Measurements from ENCODE around the gene RPS6KL1. TPM values are rescaled to one million over a fixed set of nuclear protein-coding genes. Genes with fewer than 3 reads are reported as not detected.

The RPS6KL1 gene
- total RNA-seq, 1 donor from 2014 or later, result 5.8 TPM

GRCh38 chr14:74954232-74954946 is 31.3 kb upstream of the RPS6KL1 start:
- H3K36me3 Mint-ChIP-seq (ENCODE audit: low read depth), result no peaks in the 10 kb centered on the region
- no peak for DNase-seq (ENCODE audit: low spot score)
- TF ChIP-seq CTCF (IDR thresholded peaks at IDR 0.05), result no peak
- H3K27ac Mint-ChIP-seq (ENCODE audit: unreplicated experiment), result no peak overlapping the region
- H3K9me3 Mint-ChIP-seq (ENCODE audit: low read depth), result no peaks in the 10 kb centered on the region
- no peaks in the 10 kb centered on the region for H3K27me3 Mint-ChIP-seq (ENCODE audit: low read depth)
- H3K4me1 Mint-ChIP-seq (ENCODE audit: low read depth), result peaks cover 9% of the 10 kb centered on the region
- H3K4me3 Mint-ChIP-seq (ENCODE audit: unreplicated experiment), result peak overlapping the region; percentile 51

DNA sequence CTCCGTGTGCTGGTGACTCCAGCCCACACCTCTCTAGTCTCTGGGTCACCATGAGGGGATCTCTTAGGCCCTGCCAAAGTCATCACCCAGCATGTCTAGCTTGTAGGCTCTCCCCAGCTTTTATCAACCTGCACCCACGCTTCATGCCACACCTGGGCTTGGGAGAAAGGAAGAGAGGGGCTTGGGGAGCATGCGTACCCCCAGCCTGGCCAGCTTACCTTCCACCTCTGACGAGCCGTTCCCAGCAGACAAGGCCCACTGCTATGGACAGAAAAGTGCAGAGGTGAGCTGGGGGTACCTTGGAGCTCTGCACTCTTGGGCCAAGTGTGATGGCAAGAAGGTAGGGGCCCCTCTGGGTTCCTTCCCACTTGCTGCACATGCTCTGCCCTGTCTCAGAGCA is 30.6 kb upstream of the RPS6KL1 start:
- peaks cover 9% of the 10 kb centered on the region for H3K4me1 Mint-ChIP-seq (ENCODE audit: low read depth)
- peak overlapping the region; percentile 28 for H3K4me3 Mint-ChIP-seq (ENCODE audit: unreplicated experiment)
- H3K27me3 Mint-ChIP-seq (ENCODE audit: low read depth), result no peaks in the 10 kb centered on the region
- no peak for TF ChIP-seq CTCF (IDR thresholded peaks at IDR 0.05)
- no peak for DNase-seq (ENCODE audit: low spot score)
- no peaks in the 10 kb centered on the region for H3K9me3 Mint-ChIP-seq (ENCODE audit: low read depth)
- H3K36me3 Mint-ChIP-seq (ENCODE audit: low read depth), result no peaks in the 10 kb centered on the region
- no peak overlapping the region for H3K27ac Mint-ChIP-seq (ENCODE audit: unreplicated experiment)

- peaks cover 9% of the 10 kb centered on the region for H3K4me1 Mint-ChIP-seq (ENCODE audit: low read depth)
- H3K27me3 Mint-ChIP-seq (ENCODE audit: low read depth), result no peaks in the 10 kb centered on the region
- H3K36me3 Mint-ChIP-seq (ENCODE audit: low read depth), result no peaks in the 10 kb centered on the region
- no peak for DNase-seq (ENCODE audit: low spot score)
- H3K9me3 Mint-ChIP-seq (ENCODE audit: low read depth), result no peaks in the 10 kb centered on the region
- no peak overlapping the region for H3K27ac Mint-ChIP-seq (ENCODE audit: unreplicated experiment)
- H3K4me3 Mint-ChIP-seq (ENCODE audit: unreplicated experiment), result no peak overlapping the region
- no peak for TF ChIP-seq CTCF (IDR thresholded peaks at IDR 0.05)
These were observed 29.8 kb upstream of the RPS6KL1 start for GRCh38 chr14:74952697-74953484.

GRCh38 chr14:74952180-74952665 is 29.2 kb upstream of the RPS6KL1 start:
- no peak for DNase-seq (ENCODE audit: low spot score)
- no peak overlapping the region for H3K27ac Mint-ChIP-seq (ENCODE audit: unreplicated experiment)
- no peaks in the 10 kb centered on the region for H3K27me3 Mint-ChIP-seq (ENCODE audit: low read depth)
- TF ChIP-seq CTCF (IDR thresholded peaks at IDR 0.05), result no peak
- no peak overlapping the region for H3K4me3 Mint-ChIP-seq (ENCODE audit: unreplicated experiment)
- H3K9me3 Mint-ChIP-seq (ENCODE audit: low read depth), result no peaks in the 10 kb centered on the region
- H3K36me3 Mint-ChIP-seq (ENCODE audit: low read depth), result no peaks in the 10 kb centered on the region
- peaks cover 9% of the 10 kb centered on the region for H3K4me1 Mint-ChIP-seq (ENCODE audit: low read depth)

DNA sequence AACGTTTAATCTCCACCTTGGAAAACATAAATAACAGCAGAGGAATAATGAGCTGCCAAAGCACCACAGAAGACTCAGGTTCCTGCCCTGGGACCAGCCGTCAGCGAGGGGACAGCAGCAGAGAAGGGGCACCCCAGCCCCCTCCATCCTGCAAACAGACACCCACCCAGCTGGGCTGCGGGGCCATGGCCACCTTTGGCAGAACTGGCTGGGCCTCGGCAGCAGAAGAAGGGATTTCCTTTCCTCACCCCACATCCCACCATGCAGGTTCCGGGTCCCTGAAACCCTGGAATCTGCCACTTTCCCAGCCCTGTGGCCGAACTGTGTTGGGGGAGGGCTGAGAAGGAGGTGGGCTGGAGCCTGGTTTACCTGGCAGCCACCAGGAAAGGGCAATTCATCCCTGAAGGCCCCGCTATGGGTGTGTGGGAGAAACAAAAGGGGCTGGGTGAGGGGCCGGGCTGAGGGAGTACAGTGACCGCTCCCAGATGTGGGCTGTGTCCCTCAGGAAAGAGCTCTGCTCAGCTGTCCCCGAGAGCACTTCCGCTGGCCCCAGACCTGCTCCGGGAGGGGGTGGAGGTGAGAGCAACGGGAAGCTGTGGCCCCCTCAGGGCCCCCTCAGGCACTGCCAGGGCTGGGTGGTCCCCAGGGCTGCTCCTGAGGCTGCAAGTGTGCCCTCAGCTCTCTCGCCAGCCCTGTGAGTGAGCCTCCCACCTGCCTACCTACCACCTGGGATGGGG is 28.6 kb upstream of the RPS6KL1 start:
- no peaks in the 10 kb centered on the region for H3K9me3 Mint-ChIP-seq (ENCODE audit: low read depth)
- peaks cover 11% of the 10 kb centered on the region for H3K4me1 Mint-ChIP-seq (ENCODE audit: low read depth)

More for the DNA sequence above, 28.6 kb upstream of the RPS6KL1 start:
- Mint-ChIP-seq H3K27ac (ENCODE audit: unreplicated experiment) (no peak overlapping the region), H3K4me3 (ENCODE audit: unreplicated experiment) (no peak overlapping the region), H3K27me3 (ENCODE audit: low read depth) (no peaks in the 10 kb centered on the region), H3K36me3 (ENCODE audit: low read depth) (no peaks in the 10 kb centered on the region)
- TF ChIP-seq CTCF (IDR thresholded peaks at IDR 0.05), result no peak
- DNase-seq (ENCODE audit: low spot score), result no peak

Data from chondrocyte (in vitro differentiated cells).